BLaER1 treated with 17β-estradiol and CSF1 and Interleukin-3, amounts not matched to agents 10 nM and 100 nM (cell line): Measurements from ENCODE around the gene KIF3A.

Source experiments
- H3K27ac ChIP-seq, 11 experiments: shearing (Covaris generic); formaldehyde crosslinking; 2 replicates each; pipeline ENCODE4 v1.8.1; 2022
- H3K27me3 ChIP-seq, 11 experiments: shearing (Covaris generic); formaldehyde crosslinking; 2 replicates each; pipeline ENCODE4 v1.8.1; 2022
- H3K36me3 ChIP-seq, 11 experiments: shearing (Covaris generic); formaldehyde crosslinking; 2 replicates each; pipeline ENCODE4 v1.8.1; 2022
- H3K4me1 ChIP-seq, 10 experiments: shearing (Covaris generic); formaldehyde crosslinking; 2 replicates each; pipeline ENCODE4 v1.8.1; 2022
- H3K4me2 ChIP-seq, 11 experiments: shearing (Covaris generic); formaldehyde crosslinking; 2 replicates each; pipeline ENCODE4 v1.8.1; 2022
- H3K4me3 ChIP-seq, 10 experiments: shearing (Covaris generic); formaldehyde crosslinking; 2 replicates each; pipeline ENCODE4 v1.8.1; 2022
- H3K9ac ChIP-seq, 11 experiments: shearing (Covaris generic); formaldehyde crosslinking; 2 replicates each; pipeline ENCODE4 v1.8.1; 2022
- H3K9me3 ChIP-seq, 11 experiments: shearing (Covaris generic); formaldehyde crosslinking; replicated peaks in 1 of 11; 2 replicates each; pipeline ENCODE4 v1.8.1; 2022
- H4K20me1 ChIP-seq, 11 experiments: shearing (Covaris generic); formaldehyde crosslinking; 2 replicates each; pipeline ENCODE4 v1.8.1; 2022
- Cebpa-rat ChIP-seq, 11 experiments: shearing (Covaris generic); IDR thresholded peaks; 2 replicates each; pipeline ENCODE4 v1.8.1; 2022

The KIF3A gene

DNA sequence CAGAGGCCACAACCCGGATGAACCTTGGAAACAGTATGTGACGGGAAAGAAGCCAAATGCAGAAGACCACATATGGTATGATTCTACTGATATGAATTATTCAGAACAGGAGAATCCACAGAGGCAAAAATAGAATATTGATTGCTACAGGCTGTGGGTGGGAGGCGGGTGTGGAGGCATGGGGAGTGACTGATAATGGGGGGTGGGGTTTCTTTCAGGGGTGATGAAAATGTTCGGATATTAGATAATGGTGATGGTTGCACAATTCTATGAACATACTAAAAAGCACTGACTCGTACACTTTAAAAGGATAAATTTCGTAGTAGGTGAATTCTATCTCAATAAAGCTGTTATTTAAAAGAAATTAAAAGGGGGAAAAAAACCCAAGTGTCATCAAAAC lies 52.9 kb downstream of the KIF3A start:
- Histone ChIP-seq H3K4me3 (no peak overlapping the region), H3K27me3 (no peaks in the 10 kb centered on the region), H3K4me1 (peaks cover 14 to 48% (median 35%) of the 10 kb centered on the region in 10 experiments), H3K4me2 (peak overlapping the region in 9 of 11 experiments; percentile 37 to 77 (median 68); a peak in 17 of 22 replicates), H4K20me1 (no peaks in the 10 kb centered on the region), H3K9ac (no peak overlapping the region), H3K27ac (no peak overlapping the region; a peak in 1 of 22 replicates), H3K36me3 (no peaks in the 10 kb centered on the region), H3K9me3 (no peaks in the 10 kb centered on the region)
- TF ChIP-seq Cebpa-rat (IDR thresholded peaks at IDR 0.05): no peak

DNA sequence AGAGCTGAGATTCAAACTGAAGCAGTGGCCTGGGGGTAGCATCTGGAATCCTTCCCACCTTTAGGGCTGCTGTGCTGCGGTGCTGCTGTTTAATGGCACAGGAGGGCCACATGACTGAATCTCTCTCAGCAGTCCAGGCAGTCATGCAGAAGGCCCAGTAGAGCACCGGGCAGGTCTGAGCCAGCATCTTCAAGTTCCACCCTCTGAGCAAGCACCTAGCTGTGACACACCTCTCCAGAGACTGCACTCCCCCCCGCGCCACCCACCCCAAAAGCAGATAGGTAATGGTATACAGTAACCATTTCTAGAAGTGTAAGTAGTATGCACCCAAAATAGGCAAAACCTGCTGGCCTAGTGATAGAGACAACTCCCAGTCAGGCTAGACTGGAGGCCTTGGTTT lies 55.4 kb downstream of the KIF3A start:
- TF ChIP-seq Cebpa-rat (IDR thresholded peaks at IDR 0.05): no peak

DNA sequence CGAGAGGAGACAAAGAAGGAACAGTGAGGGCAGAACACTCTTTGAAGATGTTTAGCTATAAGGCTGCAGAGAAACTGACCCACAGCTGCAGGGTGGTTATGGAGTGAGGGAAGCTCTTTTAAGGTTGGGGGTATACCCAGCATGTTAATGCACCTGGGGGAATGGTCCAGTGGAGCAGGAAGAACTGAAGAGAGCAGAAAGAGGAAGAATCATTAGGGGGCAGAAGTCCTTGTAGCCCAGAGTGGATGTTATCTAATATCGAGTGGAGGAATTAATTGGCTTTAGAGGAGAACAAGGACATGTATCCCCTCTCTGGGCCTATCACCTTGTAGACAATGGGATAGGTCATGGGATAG lies 55.9 kb downstream of the KIF3A start:
- no peaks in the 10 kb centered on the region for H4K20me1 ChIP-seq
- no peaks in the 10 kb centered on the region for H3K36me3 ChIP-seq
- no peak overlapping the region for H3K27ac ChIP-seq
- TF ChIP-seq Cebpa-rat (IDR thresholded peaks at IDR 0.05): no peak
- no peak overlapping the region for H3K4me3 ChIP-seq
- H3K9me3 ChIP-seq: no peaks in the 10 kb centered on the region
- H3K4me2 ChIP-seq: peak overlapping the region in 4 of 11 experiments; percentile 2 to 31 (median 28); a peak in 5 of 22 replicates
- H3K9ac ChIP-seq: no peak overlapping the region
- H3K4me1 ChIP-seq: peaks cover 7 to 30% (median 21%) of the 10 kb centered on the region in 10 experiments
- no peaks in the 10 kb centered on the region for H3K27me3 ChIP-seq

More for the DNA sequence above, 55.4 kb downstream of the KIF3A start:
- no peak overlapping the region for H3K4me3 ChIP-seq
- H3K36me3 ChIP-seq: no peaks in the 10 kb centered on the region
- no peak overlapping the region for H3K27ac ChIP-seq
- H3K9me3 ChIP-seq: no peaks in the 10 kb centered on the region
- no peaks in the 10 kb centered on the region for H4K20me1 ChIP-seq
- H3K4me1 ChIP-seq: peaks cover 7 to 30% (median 21%) of the 10 kb centered on the region in 10 experiments
- no peak overlapping the region for H3K9ac ChIP-seq
- H3K27me3 ChIP-seq: no peaks in the 10 kb centered on the region
- no peak overlapping the region; a peak in 1 of 22 replicates for H3K4me2 ChIP-seq

DNA sequence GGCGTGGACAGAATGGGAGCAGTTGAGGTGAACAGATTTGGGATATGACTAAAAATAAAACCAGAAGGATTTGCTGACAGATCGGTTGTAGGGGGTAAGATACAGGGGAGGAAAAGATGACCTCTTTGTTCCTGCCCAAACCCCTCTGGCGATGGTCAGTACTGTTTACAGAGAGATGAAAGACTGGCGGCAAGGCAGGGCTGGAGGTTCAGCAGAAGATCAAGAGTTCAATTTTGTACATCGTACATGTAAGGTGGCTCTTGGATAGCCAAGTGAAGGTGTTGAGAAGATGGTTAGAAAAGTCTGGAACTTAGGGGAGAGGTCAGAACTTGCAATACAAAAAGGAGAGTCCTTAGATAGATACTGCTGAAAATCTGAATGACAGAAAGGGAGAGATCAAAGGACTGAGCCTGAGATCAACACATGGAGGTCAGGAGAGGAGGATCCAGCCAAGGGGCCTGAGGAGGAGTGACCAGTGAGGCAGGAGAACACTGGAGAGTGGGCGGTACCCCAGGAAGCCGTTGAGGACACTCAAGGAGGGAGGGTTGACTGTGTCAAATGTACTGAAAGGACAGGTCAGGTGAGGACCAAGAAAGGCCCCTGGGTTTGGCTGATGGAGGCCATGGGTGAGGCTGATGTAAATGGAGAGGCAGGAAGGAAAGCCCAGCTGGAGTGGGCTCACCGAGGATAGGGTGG lies 56.4 kb downstream of the KIF3A start:
- Histone ChIP-seq H4K20me1 (no peaks in the 10 kb centered on the region), H3K27me3 (no peaks in the 10 kb centered on the region), H3K36me3 (no peaks in the 10 kb centered on the region), H3K9me3 (no peaks in the 10 kb centered on the region), H3K27ac (no peak overlapping the region), H3K4me3 (no peak overlapping the region), H3K4me2 (peak overlapping the region in 4 of 11 experiments; percentile 2 to 31 (median 28); a peak in 5 of 22 replicates), H3K4me1 (peaks cover 7 to 27% (median 19%) of the 10 kb centered on the region in 10 experiments), H3K9ac (no peak overlapping the region)
- TF ChIP-seq Cebpa-rat (IDR thresholded peaks at IDR 0.05): no peak

DNA sequence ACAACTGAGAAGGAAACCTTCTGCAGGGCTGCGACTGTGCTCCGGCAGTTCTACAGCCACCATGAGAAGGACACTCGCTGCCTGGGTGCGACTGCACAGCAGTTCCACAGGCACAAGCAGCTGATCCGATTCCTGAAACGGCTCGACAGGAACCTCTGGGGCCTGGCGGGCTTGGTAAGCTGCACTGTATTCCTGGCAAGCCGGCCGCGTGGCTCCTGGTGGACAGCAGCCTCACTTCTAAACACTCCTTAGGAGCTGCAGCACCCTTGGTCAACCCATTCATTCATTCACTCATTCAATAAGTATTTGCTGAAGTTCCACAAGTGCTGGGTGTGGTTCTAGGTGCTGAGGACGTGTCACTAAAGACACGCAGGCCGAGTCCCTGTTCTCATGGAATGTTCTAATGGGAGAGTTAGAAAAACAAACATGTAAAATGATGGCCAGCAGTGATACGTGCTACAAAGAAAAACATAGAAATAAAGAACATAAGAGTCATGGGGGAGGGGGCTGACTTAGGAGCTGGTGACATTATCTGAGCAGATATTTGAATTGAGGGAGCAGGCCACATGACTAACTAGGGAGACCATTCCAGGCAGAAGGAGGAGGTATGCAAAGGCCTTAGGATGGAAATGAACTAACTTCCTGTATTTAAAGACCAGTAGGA lies 57.5 kb downstream of the KIF3A start:
- no peak overlapping the region for H3K4me2 ChIP-seq
- no peaks in the 10 kb centered on the region for H3K27me3 ChIP-seq
- no peaks in the 10 kb centered on the region for H3K9me3 ChIP-seq
- H3K27ac ChIP-seq: no peak overlapping the region
- peaks cover 1 to 16% (median 8%) of the 10 kb centered on the region in 10 experiments; a peak in 19 of 20 replicates for H3K4me1 ChIP-seq
- H4K20me1 ChIP-seq: no peaks in the 10 kb centered on the region
- no peaks in the 10 kb centered on the region for H3K36me3 ChIP-seq
- no peak overlapping the region for H3K9ac ChIP-seq
- TF ChIP-seq Cebpa-rat (IDR thresholded peaks at IDR 0.05): no peak
- no peak overlapping the region for H3K4me3 ChIP-seq

DNA sequence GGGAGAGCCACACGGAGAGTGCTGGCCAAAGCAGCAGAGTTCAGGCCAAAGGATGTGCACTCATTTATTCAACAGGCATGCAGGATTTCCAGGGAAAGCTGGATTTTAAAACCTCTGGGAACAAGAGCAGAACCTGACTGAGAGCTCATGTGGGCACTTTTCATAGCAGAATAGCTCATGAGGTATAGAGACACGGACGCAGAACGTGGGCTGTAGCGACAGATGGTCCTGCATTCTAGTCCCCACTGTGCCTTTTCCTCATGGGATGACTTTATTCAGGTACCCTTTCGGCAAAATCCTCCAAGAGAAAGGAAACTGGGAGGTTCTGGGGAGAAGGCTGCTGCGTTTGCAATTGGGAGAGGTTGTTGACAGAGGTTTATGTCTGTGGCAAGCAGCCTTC lies 58.2 kb downstream of the KIF3A start:
- no peak overlapping the region for H3K9ac ChIP-seq

DNA sequence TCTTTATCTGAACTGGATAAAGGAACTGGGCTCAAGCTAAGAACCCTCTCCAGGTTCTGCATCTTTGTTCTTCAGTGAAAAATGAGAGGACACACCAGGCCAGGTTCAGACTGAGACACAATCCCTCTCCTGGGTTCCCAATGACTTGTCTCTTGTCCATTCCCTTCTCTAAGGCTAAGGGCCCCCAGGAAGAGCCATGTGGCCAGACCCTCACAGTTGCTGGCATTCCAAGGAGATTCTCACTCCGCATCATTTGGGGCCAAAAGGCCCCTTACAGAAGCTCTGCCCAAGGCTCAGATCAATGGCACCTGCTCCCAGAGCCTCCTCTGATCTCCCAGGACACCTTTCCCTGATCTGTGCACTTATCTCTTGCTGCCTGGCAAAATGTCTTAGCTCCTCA lies 58.6 kb downstream of the KIF3A start:
- H3K4me3 ChIP-seq: no peak overlapping the region
- no peaks in the 10 kb centered on the region for H3K9me3 ChIP-seq
- no peak overlapping the region for H3K9ac ChIP-seq
- H4K20me1 ChIP-seq: no peaks in the 10 kb centered on the region
- no peaks in the 10 kb centered on the region for H3K27me3 ChIP-seq
- H3K4me1 ChIP-seq: peaks cover 0 to 7% (median 0%) of the 10 kb centered on the region in 10 experiments; a peak in 4 of 20 replicates
- H3K27ac ChIP-seq: no peak overlapping the region
- H3K36me3 ChIP-seq: no peaks in the 10 kb centered on the region
- H3K4me2 ChIP-seq: no peak overlapping the region
- no peak for TF ChIP-seq Cebpa-rat (IDR thresholded peaks at IDR 0.05)

More for the DNA sequence above, 58.2 kb downstream of the KIF3A start:
- no peaks in the 10 kb centered on the region for H3K9me3 ChIP-seq
- no peaks in the 10 kb centered on the region for H4K20me1 ChIP-seq
- H3K4me1 ChIP-seq: peaks cover 0 to 10% (median 1%) of the 10 kb centered on the region in 10 experiments; a peak in 10 of 20 replicates
- no peaks in the 10 kb centered on the region for H3K36me3 ChIP-seq
- no peak overlapping the region for H3K27ac ChIP-seq
- H3K27me3 ChIP-seq: no peaks in the 10 kb centered on the region
- no peak overlapping the region for H3K4me3 ChIP-seq
- TF ChIP-seq Cebpa-rat (IDR thresholded peaks at IDR 0.05): no peak
- no peak overlapping the region for H3K4me2 ChIP-seq

DNA sequence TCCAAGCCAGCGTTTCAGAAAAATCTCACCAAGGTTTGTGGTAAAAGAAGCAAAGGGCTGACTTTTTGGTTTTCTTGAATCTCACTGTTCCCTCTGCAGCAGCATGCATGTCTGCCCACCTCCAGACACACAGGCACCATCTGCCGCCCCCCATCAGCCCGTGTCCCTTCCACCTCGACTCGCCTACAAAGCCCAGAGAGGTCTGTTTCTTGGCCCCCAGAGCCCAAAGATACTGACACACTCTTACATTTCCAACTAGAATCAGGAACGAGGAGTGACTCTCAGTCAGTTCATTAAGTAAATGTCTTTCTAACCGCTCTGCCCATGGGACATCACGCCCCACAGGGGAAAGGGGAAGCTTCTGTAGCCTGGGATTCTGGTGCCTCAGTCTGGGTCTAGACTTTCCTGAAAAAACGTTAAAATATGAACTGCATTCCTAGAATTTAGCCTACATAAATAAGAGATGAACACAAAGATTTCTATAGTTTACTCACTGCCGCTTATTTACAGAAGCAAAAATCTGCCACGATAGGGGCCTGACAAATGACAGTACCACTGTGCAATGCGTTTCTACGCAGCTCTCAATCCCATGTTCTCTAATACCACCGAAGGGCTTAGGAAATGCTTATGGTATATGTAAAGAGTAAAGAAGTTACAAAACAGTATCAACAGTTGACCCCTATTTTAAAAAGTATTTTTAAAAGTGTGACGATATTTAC lies 59.5 kb downstream of the KIF3A start:
- no peaks in the 10 kb centered on the region for H3K27me3 ChIP-seq
- H3K4me3 ChIP-seq: no peak overlapping the region
- H3K9me3 ChIP-seq: no peaks in the 10 kb centered on the region
- no peak overlapping the region for H3K4me2 ChIP-seq
- no peaks in the 10 kb centered on the region for H3K36me3 ChIP-seq
- H3K27ac ChIP-seq: no peak overlapping the region
- H3K4me1 ChIP-seq: peaks cover 0 to 7% (median 0%) of the 10 kb centered on the region in 10 experiments; a peak in 4 of 20 replicates
- TF ChIP-seq Cebpa-rat (IDR thresholded peaks at IDR 0.05): no peak
- no peak overlapping the region for H3K9ac ChIP-seq
- H4K20me1 ChIP-seq: no peaks in the 10 kb centered on the region

DNA sequence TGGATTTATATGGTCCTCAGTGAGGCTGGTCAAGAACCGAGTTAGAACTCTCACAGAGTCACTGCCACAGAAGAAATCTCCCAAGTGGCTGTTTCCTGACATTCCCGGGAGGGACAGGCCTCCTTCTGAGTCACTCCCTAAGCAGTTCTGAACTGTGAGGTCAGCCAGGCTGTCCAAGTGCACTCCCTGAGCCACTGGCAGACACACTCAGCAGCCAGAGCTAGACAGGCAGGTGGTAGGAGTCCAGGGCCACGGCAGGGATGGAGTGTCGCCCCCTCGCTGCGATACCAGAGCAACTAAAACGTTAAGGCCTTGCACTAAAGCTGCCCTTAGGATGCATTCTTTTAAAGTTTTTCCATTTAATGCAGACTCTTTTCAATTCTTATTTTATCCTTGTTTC lies 60.2 kb downstream of the KIF3A start:
- peaks cover 0 to 7% (median 0%) of the 10 kb centered on the region in 10 experiments; a peak in 4 of 20 replicates for H3K4me1 ChIP-seq
- H4K20me1 ChIP-seq: no peaks in the 10 kb centered on the region
- no peaks in the 10 kb centered on the region for H3K27me3 ChIP-seq
- H3K9me3 ChIP-seq: no peaks in the 10 kb centered on the region
- no peak overlapping the region for H3K4me2 ChIP-seq
- H3K9ac ChIP-seq: no peak overlapping the region
- TF ChIP-seq Cebpa-rat (IDR thresholded peaks at IDR 0.05): no peak
- no peak overlapping the region for H3K27ac ChIP-seq
- H3K36me3 ChIP-seq: no peaks in the 10 kb centered on the region
- H3K4me3 ChIP-seq: no peak overlapping the region
